Endothelial cell of umbilical vein (primary cell): ENCODE data around the gene IL4R. TPM values are rescaled to one million over a fixed set of nuclear protein-coding genes. Genes with fewer than 3 reads are reported as not detected.
A peak's percentile ranks its signal among the peaks of the same experiment; 100 is the strongest.

Experiments used
- BruUV-seq: library from RNA; stranded (reverse); fragments of 400-500 nt; replicated peaks from 2 replicates; lab custom pipeline; 2021; lab: Mats Ljungman, UMichigan
- CTCF ChIA-PET: fragments of 300-600, 350-600 bp; sonication (Branson Sonifier 250); formaldehyde crosslinking; loops from one replicate; lab custom pipeline; 2021; ENCODE audit warnings: antibody characterized with exemption, inconsistent platforms; lab: Charles Lee
- POLR2A ChIA-PET: fragments of 300-600, 350-600 bp; sonication (Branson Sonifier 250); formaldehyde crosslinking; loops from one replicate; lab custom pipeline; 2021; ENCODE audit warnings: antibody characterized with exemption, inconsistent platforms; lab: Charles Lee
- DNase-seq: peaks from one replicate; pipeline ENCODE4 v3.0.0-alpha.2; 2011; ENCODE audit warnings: low read depth, low spot score
- FAIRE-seq: peaks from 2 replicates; lab custom pipeline; 2011; peaks lifted over from hg19 to GRCh38; lab: Jason Lieb, UNC
- H2AFZ ChIP-seq: 2 replicates; pipeline ENCODE4 v1.6.0; 2012; ENCODE audit warnings: low read depth, low read length, control low read depth, inconsistent platforms
- H3K27ac ChIP-seq: 2 replicates; pipeline ENCODE4 v1.5.1; 2011; ENCODE audit warnings: low read depth, mild to moderate bottlenecking, control low read depth, low read length, moderate library complexity; ENCODE audit not compliant: insufficient read depth
- H3K27me3 ChIP-seq, 2 experiments: 2 replicates each; pipeline versions ENCODE4 v1.6.0 to v1.6.1; 2011; ENCODE audit warnings: low read length in 2 of 2, mixed read lengths in 1 of 2; ENCODE audit not compliant: control insufficient read depth in 2 of 2, insufficient read depth in 2 of 2
- H3K36me3 ChIP-seq, 2 experiments: 2 replicates in 1 of 2; 3 replicates in 1 of 2; pipeline ENCODE4 v1.5.1; 2011; ENCODE audit warnings: low read length in 2 of 2, mild to moderate bottlenecking in 1 of 2, moderate library complexity in 1 of 2; ENCODE audit not compliant: control insufficient read depth in 2 of 2, insufficient read depth in 2 of 2; ENCODE audit errors: extremely low read depth in 1 of 2
- H3K4me1 ChIP-seq: 3 replicates; pipeline ENCODE4 v1.5.1; 2011; ENCODE audit warnings: mild to moderate bottlenecking, low read length; ENCODE audit not compliant: control insufficient read depth, insufficient read depth; ENCODE audit errors: extremely low read depth
- H3K4me2 ChIP-seq: 2 replicates; pipeline ENCODE4 v1.6.1; 2011; ENCODE audit warnings: low read length, control low read depth, mixed read lengths; ENCODE audit not compliant: insufficient read depth
- H3K4me3 ChIP-seq, 3 experiments: fragments of 200-600 bp in 1 of 3; sonication (generic), shearing (Covaris generic) in 1 of 3; replicated peaks in 1 of 3; 2 replicates each; pipeline ENCODE4 v1.5.1; 2011 to 2016; ENCODE audit warnings: control low read depth in 3 of 3, low read length in 3 of 3, mild to moderate bottlenecking in 2 of 3, inconsistent platforms in 1 of 3, low read depth in 1 of 3, moderate library complexity in 1 of 3; ENCODE audit not compliant: insufficient read depth in 1 of 3
- H3K79me2 ChIP-seq: 2 replicates; pipeline ENCODE4 v1.6.0; 2012; ENCODE audit warnings: low read length, inconsistent platforms; ENCODE audit not compliant: control insufficient read depth, insufficient read depth
- H3K9ac ChIP-seq: replicated peaks from 2 replicates; pipeline ENCODE3; 2011; ENCODE audit warnings: low read length, control low read depth; ENCODE audit not compliant: insufficient read depth; ENCODE audit errors: extremely low read depth
- H3K9me1 ChIP-seq: replicated peaks from 3 replicates; pipeline ENCODE4 v1.6.0; 2011; ENCODE audit warnings: mild to moderate bottlenecking, low read length; ENCODE audit not compliant: control insufficient read depth, insufficient read depth; ENCODE audit errors: extremely low read depth
- H3K9me3 ChIP-seq: replicated peaks from 2 replicates; pipeline ENCODE4 v1.5.1; 2012; ENCODE audit warnings: low read length, inconsistent platforms; ENCODE audit not compliant: control insufficient read depth, insufficient read depth
- H4K20me1 ChIP-seq: replicated peaks from 2 replicates; pipeline ENCODE3; 2011; ENCODE audit warnings: mild to moderate bottlenecking, low read length; ENCODE audit not compliant: control insufficient read depth, insufficient read depth; ENCODE audit errors: extremely low read depth
- EZH2 ChIP-seq: IDR thresholded peaks from 2 replicates; pipeline ENCODE4 v1.6.1; 2012; ENCODE audit warnings: borderline replicate concordance, low read depth, mild to moderate bottlenecking, moderate library complexity, low read length, inconsistent platforms; ENCODE audit not compliant: severe bottlenecking
- FOS ChIP-seq: IDR thresholded peaks from 2 replicates; pipeline ENCODE4 v1.6.1; 2011; ENCODE audit warnings: mild to moderate bottlenecking, low read length, moderate library complexity, borderline replicate concordance; ENCODE audit not compliant: insufficient read depth
- GATA2 ChIP-seq: IDR thresholded peaks from 2 replicates; pipeline ENCODE4 v1.7.0; 2011; ENCODE audit warnings: low read depth, mild to moderate bottlenecking, moderate library complexity, mixed read lengths, low read length; ENCODE audit not compliant: insufficient read length, insufficient read depth
- JUN ChIP-seq: IDR thresholded peaks from 2 replicates; pipeline ENCODE4 v1.6.1; 2011; ENCODE audit warnings: borderline replicate concordance, low read depth; ENCODE audit not compliant: insufficient read length, insufficient read depth
- MAX ChIP-seq: IDR thresholded peaks from 2 replicates; pipeline ENCODE4 v1.6.1; 2011; ENCODE audit not compliant: insufficient read depth, insufficient read length
- MYC ChIP-seq: IDR thresholded peaks from one replicate; pipeline ENCODE4 v1.6.1; 2011; ENCODE audit warnings: mild to moderate bottlenecking, low read depth, low read length
- POLR2A ChIP-seq: IDR thresholded peaks from 2 replicates; pipeline ENCODE4 v1.6.1; 2012; ENCODE audit warnings: low read depth, mild to moderate bottlenecking, control low read depth, low read length
- POLR2AphosphoS5 ChIP-seq: IDR thresholded peaks from 2 replicates; pipeline ENCODE4 v1.6.1; 2012; ENCODE audit warnings: low read depth, mild to moderate bottlenecking, control low read depth, low read length, moderate library complexity; ENCODE audit not compliant: insufficient read depth
- dilution Hi-C: fragments of 300-500 bp; cut with MboI; formaldehyde crosslinking; loops from one replicate; pipeline ENCODE4 v1.15.0; 2019; ENCODE audit warnings: low sequenced_read_pairs; ENCODE audit not compliant: extremely low pct_ligation_motif_present
- intact Hi-C: fragments of 100-400 bp; cut with micrococcal nuclease; formaldehyde crosslinking; loops from one replicate; pipeline ENCODE4 v1.10.0; 2022
- polyA plus RNA-seq, 4 experiments: library from polyadenylated mRNA; depleted of rRNA in 3 of 4; stranded (reverse) in 3 of 4; unstranded in 1 of 4; fragments of >200 nt; gene quantifications; 2 replicates each; pipeline versions ENCODE4 v1.2.1 to v1.2.3, GENCODE V29; 2011 to 2012; ENCODE audit warnings: missing spikeins in 1 of 4
- total RNA-seq: library from RNA; stranded (reverse); gene quantifications from 2 replicates; pipeline ENCODE4 v1.2.3, GENCODE V29; 2021
- TF ChIP-seq, protein P1 (sequence below), 2 donors: IDR thresholded peaks; 1 replicate in 1 of 2; 2 replicates in 1 of 2; pipeline ENCODE4 v1.5.1; 2011; ENCODE audit warnings: low read length in 2 of 2, mild to moderate bottlenecking in 2 of 2, moderate library complexity in 2 of 2, control low read depth in 1 of 2, inconsistent platforms in 1 of 2, low read depth in 1 of 2; ENCODE audit not compliant: insufficient read depth in 1 of 2; ENCODE audit errors: extremely low read depth in 1 of 2

Gene IL4R
- total and polyA plus RNA-seq, 2 donors (not counting 3 experiments of a cell fraction or from before 2014, with no cell fraction given) = 138 to 139 TPM

- peaks cover 61% of the 10 kb centered on the region for H3K79me2 ChIP-seq
- H3K27me3 ChIP-seq = no peaks in the 10 kb centered on the region
- no peaks in the 10 kb centered on the region for H3K9me3 ChIP-seq
- no peaks in the 10 kb centered on the region for H3K9me1 ChIP-seq
- no peak for TF ChIP-seq MYC
- TF ChIP-seq JUN = no peak
- TF ChIP-seq, protein P1, sequence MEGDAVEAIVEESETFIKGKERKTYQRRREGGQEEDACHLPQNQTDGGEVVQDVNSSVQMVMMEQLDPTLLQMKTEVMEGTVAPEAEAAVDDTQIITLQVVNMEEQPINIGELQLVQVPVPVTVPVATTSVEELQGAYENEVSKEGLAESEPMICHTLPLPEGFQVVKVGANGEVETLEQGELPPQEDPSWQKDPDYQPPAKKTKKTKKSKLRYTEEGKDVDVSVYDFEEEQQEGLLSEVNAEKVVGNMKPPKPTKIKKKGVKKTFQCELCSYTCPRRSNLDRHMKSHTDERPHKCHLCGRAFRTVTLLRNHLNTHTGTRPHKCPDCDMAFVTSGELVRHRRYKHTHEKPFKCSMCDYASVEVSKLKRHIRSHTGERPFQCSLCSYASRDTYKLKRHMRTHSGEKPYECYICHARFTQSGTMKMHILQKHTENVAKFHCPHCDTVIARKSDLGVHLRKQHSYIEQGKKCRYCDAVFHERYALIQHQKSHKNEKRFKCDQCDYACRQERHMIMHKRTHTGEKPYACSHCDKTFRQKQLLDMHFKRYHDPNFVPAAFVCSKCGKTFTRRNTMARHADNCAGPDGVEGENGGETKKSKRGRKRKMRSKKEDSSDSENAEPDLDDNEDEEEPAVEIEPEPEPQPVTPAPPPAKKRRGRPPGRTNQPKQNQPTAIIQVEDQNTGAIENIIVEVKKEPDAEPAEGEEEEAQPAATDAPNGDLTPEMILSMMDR (IDR thresholded peaks at IDR 0.05; ENCODE audit: extremely low read depth in 1 of 2, insufficient read depth in 1 of 2, low read depth in 1 of 2, low read length in 2 of 2) = no peak
- no peak for TF ChIP-seq FOS
- no peak for TF ChIP-seq POLR2AphosphoS5
- no peak for TF ChIP-seq POLR2A
- no peak for TF ChIP-seq EZH2
- no peak for TF ChIP-seq GATA2
- TF ChIP-seq MAX = no peak
- ChIA-PET CTCF (interaction anchor here (0.6 to 3.9 kb wide), 8 partner anchors 10 to 137 kb away, joined by 3 to 42 read pairs (median 6); no protein-coding TSS in a partner anchor), POLR2A (interaction anchor here (1.1 kb wide), 2 partner anchors 51 to 81 kb away, joined by 3 to 4 read pairs; no protein-coding TSS in a partner anchor)
- H3K27ac ChIP-seq = peak overlapping the region; percentile 99
- intact Hi-C loops (no loop called here), dilution Hi-C loops (no loop called here)
- H4K20me1 ChIP-seq = no peaks in the 10 kb centered on the region
- DNase-seq (no peak), FAIRE-seq (peak; percentile 98)
- peak overlapping the region; percentile 28 for H3K9ac ChIP-seq
- peaks cover 5 to 6% of the 10 kb centered on the region in 2 experiments for H3K36me3 ChIP-seq
- no TSS peak for BruUV-seq
- no peak overlapping the region for H2AFZ ChIP-seq
- H3K4me1 ChIP-seq = peaks cover 42% of the 10 kb centered on the region
- H3K4me2 ChIP-seq = peak overlapping the region; percentile 73
- peak overlapping the region in 1 of 3 experiments; percentile 8 for H3K4me3 ChIP-seq
These were observed 2.4 kb downstream of the IL4R start for GRCh38 chr16:27316038-27316680.
